SK-MEL-5 (cell line): ENCODE measurements around the gene CD300A. TPM values are rescaled to one million over a fixed set of nuclear protein-coding genes. Genes with fewer than 3 reads are reported as not detected.

Source experiments
- DNase-seq: peaks from one replicate; pipeline ENCODE4 v3.0.0-alpha.2; 2016; ENCODE audit warnings: low read depth, low spot score
- in situ Hi-C: cut with HindIII; loops from 2 replicates; pipeline ENCODE4 v1.10.0; 2016; ENCODE audit warnings: low sequenced_read_pairs, high pct_unique_total_duplicates, low pct_unique_long_range_greater_than_20kb
- total RNA-seq: library from RNA; depleted of rRNA; stranded (reverse); fragments of >200 nt; shearing (Covaris generic); gene quantifications from 2 replicates; pipeline ENCODE4 v1.2.3, GENCODE V29; 2014

The CD300A gene
- total RNA-seq, 1 experiment from 2014 or later = not detected

DNA sequence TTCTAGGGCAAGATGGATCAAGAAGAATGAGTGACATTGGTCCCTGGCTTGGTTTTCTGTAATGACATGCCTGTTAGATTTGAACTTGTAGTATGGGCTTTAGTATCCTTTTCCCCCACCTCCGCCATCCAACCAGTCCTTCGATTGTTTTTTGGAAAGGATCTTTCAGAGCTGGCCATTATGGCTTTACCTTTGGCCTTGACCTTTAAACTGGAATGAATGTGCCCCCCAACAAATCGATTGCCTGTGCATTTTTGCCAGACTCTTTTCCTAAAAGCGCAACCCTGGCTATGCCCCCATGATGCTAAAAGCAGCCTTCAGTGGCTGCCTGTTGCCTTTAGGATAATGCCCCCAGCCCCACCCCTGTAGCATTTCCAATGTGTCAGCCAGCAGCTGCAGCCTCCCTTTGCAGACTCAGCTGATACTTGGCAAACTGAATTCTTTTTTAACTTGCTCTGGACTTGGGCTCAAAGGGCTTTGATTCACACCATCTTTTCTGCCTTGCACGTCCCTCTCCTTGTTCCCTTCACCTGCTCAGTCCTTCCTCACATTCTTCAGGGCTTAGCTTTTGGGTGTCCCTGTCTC lies 30.6 kb upstream of the CD300A start:
- no peak for DNase-seq
- in situ Hi-C loops = no loop called here

DNA sequence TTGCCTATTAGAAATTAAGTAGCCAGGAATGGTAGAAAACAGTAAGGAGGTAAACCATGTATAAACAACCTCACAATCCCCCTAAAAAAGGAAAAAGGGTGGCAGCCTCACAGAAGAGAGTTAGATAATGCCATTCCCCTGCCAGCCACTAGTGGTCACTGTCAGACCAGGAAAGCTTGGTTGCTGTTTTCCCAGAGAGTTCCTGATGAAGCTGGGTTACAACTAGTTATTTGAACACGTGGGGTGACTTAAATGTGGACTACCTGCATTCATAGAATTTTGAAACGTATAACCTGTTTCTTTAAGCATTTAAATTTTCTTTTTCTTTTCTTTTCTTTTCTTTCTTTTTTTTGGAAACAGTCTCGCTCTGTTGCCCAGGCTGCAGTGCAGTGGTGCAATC lies 28.7 kb upstream of the CD300A start:
- peak; percentile 57 for DNase-seq
- in situ Hi-C loops = no loop called here

GRCh38 chr17:74439691-74440567 lies 26.5 kb upstream of the CD300A start:
- no peak for DNase-seq
- in situ Hi-C loops = no loop called here

DNA sequence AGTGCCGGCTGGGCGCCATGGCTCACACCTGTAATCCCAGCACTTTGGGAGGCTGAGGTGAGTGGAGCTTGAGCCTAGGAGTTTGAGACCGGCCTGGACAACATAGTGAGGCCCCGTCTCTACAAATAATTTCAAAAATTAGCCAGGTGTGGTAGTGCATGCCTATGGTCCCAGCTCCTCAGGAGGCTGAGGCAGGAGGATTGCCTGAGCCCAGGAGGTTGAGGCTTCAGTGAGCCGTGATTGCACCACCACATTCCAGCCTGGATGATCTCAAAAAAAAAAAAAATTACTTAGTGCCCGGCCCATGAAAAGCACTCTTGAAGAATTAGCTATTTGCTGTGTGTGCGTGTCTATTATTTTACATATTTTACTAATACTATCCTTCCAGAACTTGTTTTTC lies 24.9 kb upstream of the CD300A start:
- in situ Hi-C loops = no loop called here
- DNase-seq = no peak

DNA sequence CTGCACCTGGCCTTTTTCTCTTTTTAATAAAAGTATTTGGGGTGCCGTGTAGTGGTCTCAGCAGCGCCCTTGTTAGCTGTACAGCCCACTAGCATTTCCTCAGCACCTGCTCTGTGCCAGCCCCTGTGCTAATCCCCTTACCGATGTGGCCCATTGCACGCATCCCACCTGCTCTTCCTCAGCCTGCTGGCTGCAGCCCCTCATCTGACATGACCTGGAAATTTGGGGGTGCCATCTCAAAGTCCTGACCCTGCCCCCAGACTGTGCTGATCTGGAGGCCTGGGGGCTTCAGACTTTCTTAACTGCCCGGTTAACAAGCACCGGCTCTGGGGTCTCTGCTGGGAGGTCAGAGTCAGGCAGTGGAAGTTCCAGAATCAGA lies 24.2 kb upstream of the CD300A start:
- in situ Hi-C loops = no loop called here
- no peak for DNase-seq

DNA sequence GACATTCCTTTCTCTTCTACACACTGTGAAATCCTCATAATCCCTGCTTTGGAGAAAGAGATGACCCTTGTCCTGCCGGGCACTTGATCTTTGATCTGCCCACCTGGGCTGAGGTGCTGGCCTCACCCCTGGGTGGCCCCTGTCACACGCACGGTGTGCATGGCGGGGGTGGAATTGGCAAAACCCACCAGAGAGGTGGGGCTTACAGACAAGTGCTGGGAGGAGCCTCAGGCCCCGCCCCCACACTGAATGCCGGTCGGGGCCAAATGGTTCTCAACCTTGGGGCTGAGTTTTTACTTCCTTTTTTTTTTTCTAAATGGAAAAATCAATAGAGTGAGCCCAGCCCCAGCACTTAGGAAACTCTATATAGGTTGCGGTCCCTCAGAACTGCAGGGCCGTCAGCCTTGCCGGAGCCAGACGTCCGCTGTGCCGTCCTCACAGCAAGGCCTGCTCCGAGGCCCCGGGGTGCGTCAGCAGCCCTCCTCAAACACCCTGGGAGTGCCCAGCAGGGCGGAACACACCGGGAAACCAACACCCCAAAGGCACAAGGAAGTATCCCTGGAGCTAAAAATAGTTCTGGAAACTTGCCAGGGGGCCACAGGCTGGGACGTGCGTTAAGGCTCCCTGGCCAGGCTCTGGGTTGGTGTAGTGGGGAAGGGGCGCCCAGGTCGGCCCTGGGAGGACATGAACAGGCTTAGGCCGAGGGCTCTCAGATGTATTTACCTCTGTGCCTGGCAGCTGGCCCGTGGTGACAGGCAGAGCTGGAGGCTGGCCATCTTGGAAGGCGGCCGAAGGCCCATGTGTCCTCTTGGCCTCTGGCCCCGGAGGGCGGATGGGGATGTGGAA lies 23.5 kb upstream of the CD300A start:
- no peak for DNase-seq
- in situ Hi-C loops = no loop called here

GRCh38 chr17:74443516-74444296 lies 22.7 kb upstream of the CD300A start:
- DNase-seq = no peak
- in situ Hi-C loops = no loop called here

GRCh38 chr17:74444406-74444805 lies 22.0 kb upstream of the CD300A start:
- in situ Hi-C loops = no loop called here
- DNase-seq = no peak

DNA sequence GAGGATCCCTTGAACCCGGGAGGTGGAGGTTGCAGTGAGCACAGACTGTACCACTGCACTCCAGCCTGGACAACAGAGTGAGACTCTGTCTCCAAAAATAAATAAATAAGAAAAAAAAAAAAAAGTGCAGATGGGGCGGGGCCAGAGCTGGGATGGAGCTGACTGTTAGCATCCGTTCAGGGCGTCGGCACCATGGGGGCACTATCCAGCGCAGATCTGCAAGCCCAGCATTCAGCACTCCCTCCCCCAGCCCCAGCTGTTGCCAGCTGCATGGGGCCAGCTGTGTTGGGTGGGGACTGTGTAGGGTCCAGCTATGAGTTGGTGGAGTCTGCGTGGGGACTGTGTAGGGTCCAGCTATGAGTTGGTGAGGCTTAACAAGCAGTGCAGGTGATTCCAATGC lies 21.3 kb upstream of the CD300A start:
- in situ Hi-C loops = no loop called here
- no peak for DNase-seq

DNA sequence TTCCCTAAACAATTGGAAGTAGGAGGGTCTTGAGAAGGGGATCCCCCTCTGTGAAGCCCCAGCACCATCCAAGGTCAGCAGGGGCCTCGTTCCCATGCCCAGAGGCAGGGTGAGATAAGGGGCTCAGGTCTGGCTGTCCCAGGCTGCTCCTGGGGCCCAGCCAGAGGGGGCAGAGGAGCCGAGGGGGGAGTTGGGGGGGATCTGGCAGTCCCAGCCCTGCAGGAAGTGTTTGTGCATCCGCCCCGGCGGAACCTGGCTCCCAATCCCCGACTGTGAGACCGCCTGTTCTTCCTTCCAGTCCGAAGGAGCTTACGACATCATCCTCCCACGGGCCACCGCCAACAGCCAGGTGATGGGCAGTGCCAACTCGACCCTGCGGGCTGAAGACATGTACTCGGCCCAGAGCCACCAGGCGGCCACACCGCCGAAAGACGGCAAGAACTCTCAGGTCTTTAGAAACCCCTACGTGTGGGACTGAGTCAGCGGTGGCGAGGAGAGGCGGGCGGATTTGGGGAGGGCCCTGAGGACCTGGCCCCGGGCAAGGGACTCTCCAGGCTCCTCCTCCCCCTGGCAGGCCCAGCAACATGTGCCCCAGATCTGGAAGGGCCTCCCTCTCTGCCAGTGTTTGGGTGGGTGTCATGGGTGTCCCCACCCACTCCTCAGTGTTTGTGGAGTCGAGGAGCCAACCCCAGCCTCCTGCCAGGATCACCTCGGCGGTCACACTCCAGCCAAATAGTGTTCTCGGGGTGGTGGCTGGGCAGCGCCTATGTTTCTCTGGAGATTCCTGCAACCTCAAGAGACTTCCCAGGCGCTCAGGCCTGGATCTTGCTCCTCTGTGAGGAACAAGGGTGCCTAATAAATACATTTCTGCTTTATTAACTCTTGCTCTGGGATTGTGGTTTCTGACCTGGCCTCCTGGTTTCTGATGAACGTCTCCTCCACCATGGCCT lies 19.6 kb upstream of the CD300A start:
- in situ Hi-C loops = no loop called here
- no peak for DNase-seq

DNA sequence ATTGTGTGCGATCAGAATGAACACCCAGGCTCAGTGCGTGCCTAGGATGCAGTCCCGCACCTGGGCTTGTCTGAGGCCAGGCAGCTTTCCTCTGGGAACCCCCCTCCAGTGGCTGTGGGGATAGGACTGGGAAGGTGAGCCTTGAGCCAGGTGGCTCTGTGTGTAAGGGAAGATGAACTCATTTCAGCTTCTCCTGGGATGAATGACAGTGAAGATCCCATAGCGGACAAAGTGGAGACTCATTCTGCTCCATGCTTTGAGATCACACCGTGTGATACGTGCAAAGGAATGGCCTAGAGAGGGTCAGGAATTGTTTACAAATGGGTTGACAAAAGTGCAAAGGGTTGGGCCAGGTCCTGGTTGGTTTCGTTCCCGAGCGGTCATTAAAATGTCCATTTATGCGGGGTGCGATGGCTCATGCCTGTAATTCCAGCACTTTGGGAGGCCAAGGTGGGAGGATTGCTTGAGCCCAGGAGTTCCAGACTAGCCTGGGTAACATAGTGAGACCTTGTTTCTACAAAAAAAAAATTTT lies 18.7 kb upstream of the CD300A start:
- in situ Hi-C loops = no loop called here
- DNase-seq = no peak

DNA sequence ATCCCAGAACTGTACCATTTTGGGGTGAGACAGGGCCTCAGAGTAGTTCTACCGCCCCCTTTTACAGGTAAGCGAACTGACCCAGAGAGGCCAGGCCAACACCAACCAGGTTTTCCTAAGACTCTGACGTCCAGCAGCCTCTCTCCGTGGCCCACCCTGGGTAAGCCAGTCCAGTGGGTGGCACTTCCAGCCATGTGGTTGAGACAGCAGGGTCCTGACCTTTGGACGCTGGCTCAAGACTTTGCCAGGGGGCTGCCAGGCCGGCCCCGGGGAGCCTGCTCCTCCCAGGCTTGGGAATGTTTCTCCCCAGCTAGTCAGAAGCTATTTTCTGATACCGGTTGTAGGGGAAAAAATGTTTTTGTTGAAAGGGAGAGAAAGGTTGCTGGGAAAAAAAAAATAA lies 17.7 kb upstream of the CD300A start:
- no peak for DNase-seq
- in situ Hi-C loops = no loop called here

DNA sequence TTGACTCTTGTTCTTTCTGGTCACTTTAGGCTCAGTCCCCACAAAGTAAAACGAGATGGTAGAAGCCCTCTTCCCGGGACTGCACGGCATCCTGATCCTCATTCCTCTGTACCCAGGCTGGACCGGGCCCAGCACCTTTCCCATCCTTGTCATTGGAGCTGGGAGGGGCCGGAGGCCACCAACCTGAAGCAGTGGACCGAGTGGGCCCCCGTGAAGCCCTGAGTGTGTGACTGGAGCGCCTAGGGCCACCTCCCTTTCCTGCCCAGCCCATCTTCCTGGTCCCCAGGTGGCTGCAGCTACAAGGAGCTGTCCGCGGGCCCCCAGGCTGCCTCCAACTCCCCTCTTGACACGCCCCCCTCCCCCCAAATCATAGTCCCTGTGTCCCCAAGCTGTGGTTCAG lies 17.1 kb upstream of the CD300A start:
- in situ Hi-C loops = no loop called here
- DNase-seq = no peak

GRCh38 chr17:74449773-74450172 lies 16.7 kb upstream of the CD300A start:
- no peak for DNase-seq
- in situ Hi-C loops = no loop called here

GRCh38 chr17:74450231-74450630 lies 16.2 kb upstream of the CD300A start:
- in situ Hi-C loops = no loop called here
- DNase-seq = no peak

- DNase-seq = no peak
- in situ Hi-C loops = no loop called here
These were observed 15.5 kb upstream of the CD300A start for GRCh38 chr17:74450925-74451403.
